H1 (cell line): ENCODE data around the gene RCBTB1. TPM values are rescaled to one million over a fixed set of nuclear protein-coding genes. Genes with fewer than 3 reads are reported as not detected.

Experiments used
- CTCF ChIA-PET: fragments of 300-600 bp; sonication (Branson Sonifier 250); formaldehyde crosslinking; loops from one replicate; lab custom pipeline; 2021; ENCODE audit not compliant: partially characterized antibody; lab: Charles Lee
- POLR2A ChIA-PET: fragments of 300-600 bp; sonication (Branson Sonifier 250); formaldehyde crosslinking; loops from one replicate; lab custom pipeline; 2021; ENCODE audit warnings: inconsistent platforms; ENCODE audit not compliant: partially characterized antibody; lab: Charles Lee
- DNase-seq, 2 experiments: peaks; one replicate each; pipeline versions ENCODE4 v3.0.0 to v3.0.0-alpha.2; 2010 to 2022; ENCODE audit warnings: low spot score in 2 of 2, low read depth in 1 of 2, mixed read lengths in 1 of 2
- FAIRE-seq: peaks from 2 replicates; lab custom pipeline; 2011; peaks lifted over from hg19 to GRCh38; lab: Jason Lieb, UNC
- H2AFZ ChIP-seq: 2 replicates; pipeline ENCODE4 v1.8.1; 2012; ENCODE audit warnings: low read length, inconsistent platforms
- H2AK5ac ChIP-seq: 2 replicates; pipeline ENCODE4 v1.6.1; 2013; ENCODE audit warnings: low read depth, low read length
- H2BK120ac ChIP-seq: replicated peaks from 2 replicates; pipeline ENCODE3; 2013; ENCODE audit warnings: low read depth, low read length, inconsistent platforms
- H2BK12ac ChIP-seq: 2 replicates; pipeline ENCODE4 v1.6.1; 2013; ENCODE audit warnings: low read depth, low read length
- H2BK15ac ChIP-seq: 2 replicates; pipeline ENCODE4 v1.6.1; 2013; ENCODE audit warnings: low read length
- H2BK20ac ChIP-seq: 2 replicates; pipeline ENCODE4 v1.6.1; 2013; ENCODE audit warnings: low read length
- H2BK5ac ChIP-seq: 2 replicates; pipeline ENCODE4 v1.6.1; 2013; ENCODE audit warnings: low read depth, low read length
- H3K14ac ChIP-seq: 2 replicates; pipeline ENCODE4 v1.6.1; 2013; ENCODE audit warnings: inconsistent platforms; ENCODE audit not compliant: insufficient read length
- H3K18ac ChIP-seq: 2 replicates; pipeline ENCODE4 v1.6.1; 2013; ENCODE audit warnings: low read length; ENCODE audit errors: extremely low read depth
- H3K23ac ChIP-seq: 2 replicates; pipeline ENCODE4 v1.6.1; 2013; ENCODE audit warnings: inconsistent platforms; ENCODE audit not compliant: insufficient read length
- H3K23me2 ChIP-seq: 2 replicates; pipeline ENCODE4 v1.6.1; 2013; ENCODE audit warnings: low read depth, low read length
- H3K27ac ChIP-seq: 2 replicates; pipeline ENCODE4 v1.6.1; 2011; ENCODE audit warnings: low read depth, low read length, inconsistent platforms
- H3K27me3 ChIP-seq, 4 experiments: replicated peaks in 1 of 4; 1 replicate in 1 of 4; 2 replicates in 3 of 4; pipeline versions ENCODE4 v1.6.1 to v1.8.1; 2011 to 2013; ENCODE audit warnings: low read length in 3 of 4, mild to moderate bottlenecking in 3 of 4, inconsistent platforms in 2 of 4, mixed read lengths in 2 of 4, moderate library complexity in 1 of 4; ENCODE audit not compliant: control insufficient read depth in 3 of 4, insufficient read depth in 3 of 4; ENCODE audit errors: extremely low read depth in 1 of 4
- H3K36me3 ChIP-seq, 4 experiments: 2 replicates each; pipeline versions ENCODE4 v1.6.1 to v1.8.1; 2011 to 2013; ENCODE audit warnings: mild to moderate bottlenecking in 4 of 4, low read length in 3 of 4, moderate library complexity in 2 of 4, control low read depth in 1 of 4, inconsistent platforms in 1 of 4; ENCODE audit not compliant: insufficient read depth in 4 of 4, control insufficient read depth in 2 of 4
- H3K4ac ChIP-seq: replicated peaks from 2 replicates; pipeline ENCODE3; 2013; ENCODE audit warnings: low read length, low read depth, mixed read lengths, inconsistent platforms; ENCODE audit not compliant: insufficient read length
- H3K4me1 ChIP-seq, 4 experiments: replicated peaks in 1 of 4; 1 replicate in 1 of 4; 2 replicates in 3 of 4; pipeline versions ENCODE4 v1.6.1 to v1.8.1; 2011 to 2013; ENCODE audit warnings: low read length in 3 of 4, inconsistent platforms in 2 of 4, mixed read lengths in 1 of 4; ENCODE audit not compliant: insufficient read depth in 4 of 4, control insufficient read depth in 3 of 4
- H3K4me2 ChIP-seq, 2 experiments: 2 replicates each; pipeline versions ENCODE4 v1.6.1 to v1.8.1; 2011 to 2013; ENCODE audit warnings: low read depth in 2 of 2, low read length in 2 of 2, control low read depth in 1 of 2, inconsistent platforms in 1 of 2, mild to moderate bottlenecking in 1 of 2; ENCODE audit not compliant: insufficient read depth in 1 of 2
- H3K4me3 ChIP-seq, 4 experiments: fragments of 200-600, 300-600 bp in 1 of 4; sonication (generic), shearing (Covaris generic), sonication (Bioruptor Twin) in 1 of 4; 2 replicates each; pipeline versions ENCODE4 v1.5.1 to v1.8.1; 2011 to 2016; ENCODE audit warnings: low read length in 4 of 4, low read depth in 3 of 4, control low read depth in 2 of 4, inconsistent platforms in 2 of 4, mild to moderate bottlenecking in 2 of 4, mixed read lengths in 1 of 4, moderate library complexity in 1 of 4; ENCODE audit not compliant: insufficient read depth in 2 of 4; ENCODE audit errors: extremely low read depth in 1 of 4
- H3K56ac ChIP-seq: replicated peaks from 2 replicates; pipeline ENCODE3; 2013; ENCODE audit warnings: low read depth, mild to moderate bottlenecking, mixed read lengths, low read length, inconsistent platforms; ENCODE audit not compliant: insufficient read length
- H3K79me1 ChIP-seq: 2 replicates; pipeline ENCODE4 v1.6.1; 2013; ENCODE audit warnings: low read depth, low read length, control low read depth
- H3K79me2 ChIP-seq, 2 experiments: 2 replicates each; pipeline versions ENCODE4 v1.6.1 to v1.8.1; 2012 to 2013; ENCODE audit warnings: low read length in 2 of 2, mild to moderate bottlenecking in 2 of 2, inconsistent platforms in 1 of 2; ENCODE audit not compliant: insufficient read depth in 2 of 2, control insufficient read depth in 1 of 2
- H3K9ac ChIP-seq, 4 experiments: replicated peaks in 1 of 4; 1 replicate in 1 of 4; 2 replicates in 3 of 4; pipeline versions ENCODE4 v1.6.1 to v1.8.1; 2011 to 2013; ENCODE audit warnings: low read depth in 3 of 4, low read length in 3 of 4, control low read depth in 2 of 4, mild to moderate bottlenecking in 2 of 4, moderate library complexity in 2 of 4, inconsistent platforms in 1 of 4; ENCODE audit errors: extremely low read depth in 1 of 4
- H3K9me3 ChIP-seq, 2 experiments: 2 replicates each; pipeline versions ENCODE4 v1.6.1 to v1.8.1; 2012 to 2013; ENCODE audit warnings: mild to moderate bottlenecking in 2 of 2, moderate library complexity in 2 of 2, control low read depth in 1 of 2, inconsistent platforms in 1 of 2, low read depth in 1 of 2, low read length in 1 of 2, mixed read lengths in 1 of 2; ENCODE audit not compliant: insufficient read depth in 2 of 2
- H4K20me1 ChIP-seq, 2 experiments: replicated peaks in 1 of 2; 2 replicates each; pipeline versions ENCODE3 to v1.8.1; 2011 to 2013; ENCODE audit warnings: inconsistent platforms in 2 of 2, low read length in 2 of 2, mild to moderate bottlenecking in 1 of 2; ENCODE audit not compliant: insufficient read depth in 2 of 2, control insufficient read depth in 1 of 2
- H4K5ac ChIP-seq: 2 replicates; pipeline ENCODE4 v1.6.1; 2013; ENCODE audit warnings: low read length, low read depth, mixed read lengths, inconsistent platforms; ENCODE audit not compliant: insufficient read length
- H4K8ac ChIP-seq: 2 replicates; pipeline ENCODE4 v1.8.0; 2013; ENCODE audit warnings: mild to moderate bottlenecking, moderate library complexity, low read length, inconsistent platforms; ENCODE audit not compliant: insufficient read depth; ENCODE audit errors: extremely low read depth
- H4K91ac ChIP-seq: replicated peaks from 2 replicates; pipeline ENCODE3; 2013; ENCODE audit warnings: low read length, mixed read lengths, inconsistent platforms; ENCODE audit not compliant: insufficient read length
- CEBPB ChIP-seq: IDR thresholded peaks from 2 replicates; pipeline ENCODE4 v1.6.1; 2012; ENCODE audit warnings: low read depth, low read length
- JUN ChIP-seq: IDR thresholded peaks from 2 replicates; pipeline ENCODE4 v1.6.1; 2011; ENCODE audit warnings: low read depth, mild to moderate bottlenecking, improper control_type of control experiment, low read length
- KDM4A ChIP-seq: IDR thresholded peaks from one replicate; pipeline ENCODE4 v1.7.1; 2012; ENCODE audit warnings: low read depth, mild to moderate bottlenecking, moderate library complexity, low read length, inconsistent platforms; ENCODE audit not compliant: severe bottlenecking
- SUZ12 ChIP-seq: fragments of 200-600 bp; sonication (generic); IDR thresholded peaks from 2 replicates; pipeline ENCODE4 v1.6.1; 2012; ENCODE audit warnings: mild to moderate bottlenecking, inconsistent platforms, low read length, moderate library complexity, mixed read lengths
- TAF1 ChIP-seq: IDR thresholded peaks from 2 replicates; pipeline ENCODE4 v1.6.1; 2011; ENCODE audit warnings: mild to moderate bottlenecking, low read depth, low read length
- WGBS, 2 experiments: shearing (Covaris generic) in 1 of 2; methylation state at CpG; one replicate each; pipeline versions ENCODE4 v1.1.6 to v1.1.7; 2013 to 2015; ENCODE audit warnings: low lambda C conversion rate in 2 of 2, mixed read lengths in 2 of 2, inconsistent platforms in 1 of 2, low coverage in 1 of 2, missing lambda C conversion rate in 1 of 2; ENCODE audit not compliant: insufficient replicate concordance in 2 of 2, insufficient coverage in 1 of 2, insufficient read length in 1 of 2; ENCODE audit errors: extremely low coverage in 1 of 2, missing lambda C conversion rate in 1 of 2; 5-methylcytosine and 5-hydroxymethylcytosine counted together
- polyA plus RNA-seq, 7 experiments: library from polyadenylated mRNA; depleted of rRNA in 3 of 7; stranded (reverse) in 5 of 7; unstranded in 2 of 7; fragments of >200 nt in 5 of 7; fragments of 200-250 nt in 2 of 7; gene quantifications; 1 replicate in 5 of 7; 2 replicates in 1 of 7; 4 replicates in 1 of 7; pipeline versions ENCODE4 v1.2.1 to v1.2.3, GENCODE V29; 2011 to 2013; ENCODE audit warnings: missing spikeins in 2 of 7, mixed read lengths in 2 of 7
- total RNA-seq: library from RNA; stranded (reverse); fragmentation: NEBNext Ultra II Directional; extraction: Animal tissue kit (Norgen Biotek cat#: 25700); gene quantifications from 2 replicates; pipeline ENCODE4 v1.2.1, GENCODE V29; 2021

Gene RCBTB1
- total and polyA plus RNA-seq, 2 of the 8 experiments (the other 6 are each of a cell fraction or from before 2014, with no cell fraction given), result 13.7 to 29.8 TPM

DNA sequence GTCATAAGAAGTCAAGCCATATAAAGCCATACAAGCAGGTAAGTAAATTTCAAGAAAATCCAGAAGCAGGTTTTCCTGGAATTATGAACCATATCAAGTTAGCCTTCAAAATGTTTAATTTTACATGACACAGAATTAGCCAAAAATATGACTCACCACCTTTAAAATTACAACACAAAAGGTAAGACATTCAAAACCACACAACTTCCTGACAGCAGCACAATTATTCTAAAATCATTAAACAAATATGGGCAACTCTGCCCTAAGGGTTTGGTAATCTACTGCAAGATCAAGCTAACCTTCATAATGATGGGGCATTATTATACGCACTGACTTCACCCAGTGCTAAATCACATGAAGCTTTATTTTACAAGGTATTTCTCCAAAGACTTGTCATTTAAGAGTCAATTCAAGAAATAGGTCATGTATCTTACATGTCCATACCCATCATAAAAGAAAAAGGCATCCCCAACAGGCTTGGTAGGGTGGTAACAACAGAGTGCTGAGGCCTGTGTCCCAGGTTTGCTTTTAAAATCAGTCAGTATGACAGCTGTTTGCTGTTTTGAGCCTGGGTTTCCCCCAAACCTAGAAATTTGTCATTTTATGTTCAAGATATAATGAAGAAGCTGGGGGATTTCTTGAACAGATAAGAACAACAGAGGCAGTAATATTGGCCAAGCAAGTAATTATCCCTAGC is 15.2 kb downstream of the RCBTB1 start:
- no peak for TF ChIP-seq TAF1
- no peak for TF ChIP-seq JUN
- TF ChIP-seq CEBPB, result no peak
- TF ChIP-seq KDM4A, result no peak
- no peak for TF ChIP-seq SUZ12
- Histone ChIP-seq H3K9me3 (peaks cover 0 to 2% of the 10 kb centered on the region in 2 experiments; a peak in 1 of 4 replicates), H3K4ac (no peak overlapping the region), H2BK15ac (no peak overlapping the region), H2BK5ac (no peak overlapping the region), H2BK120ac (no peak overlapping the region), H3K79me1 (no peaks in the 10 kb centered on the region; the same call in 1 of the 2 replicates), H3K36me3 (peaks cover 0 to 15% (median 2%) of the 10 kb centered on the region in 4 experiments; a peak in 4 of 8 replicates), H3K9ac (no peak overlapping the region), H3K79me2 (no peaks in the 10 kb centered on the region; a peak in 2 of 4 replicates), H3K27me3 (no peaks in the 10 kb centered on the region), H2AK5ac (no peak overlapping the region), H4K8ac (no peak overlapping the region), H2BK20ac (no peak overlapping the region), H3K56ac (no peak overlapping the region), H3K23me2 (no peaks in the 10 kb centered on the region), H3K23ac (no peak overlapping the region), H3K14ac (no peak overlapping the region), H2AFZ (no peak overlapping the region), H3K4me2 (no peak overlapping the region), H3K4me3 (no peak overlapping the region), H4K5ac (no peak overlapping the region), H3K18ac (no peak overlapping the region), H3K27ac (no peak overlapping the region), H4K91ac (no peak overlapping the region), H2BK12ac (no peak overlapping the region), H4K20me1 (peaks cover 1 to 3% of the 10 kb centered on the region in 2 experiments), H3K4me1 (no peaks in the 10 kb centered on the region)
- ChIA-PET POLR2A (interaction anchor here (0.9 to 1.1 kb wide), 2 partner anchors 26 to 58 kb away, joined by 3 to 4 read pairs; partner anchors contain the start of gene ARL11), CTCF (interaction anchor here (1.1 to 1.8 kb wide), 4 partner anchors 10 to 269 kb away, joined by 3 to 7 read pairs (median 4); no protein-coding TSS in a partner anchor)
- no peak for DNase-seq
- 89% methylated on average over 1 of the region's 1 CpG; no CpG with 5 or more reads in 1 of the 2 experiments for WGBS, 2 experiments
- no peak for FAIRE-seq
